ENCODE results near the gene PPP3CB. TPM values are rescaled to one million over a fixed set of nuclear protein-coding genes. Genes with fewer than 3 reads are reported as not detected.

PPP3CB gene
- total and polyA plus RNA-seq, 2 donors (not counting 3 experiments of a cell fraction or from before 2014, with no cell fraction given) = 13.5 to 30.4 TPM

- Histone ChIP-seq H3K4me1 (ENCODE audit: control insufficient read depth, extremely low read depth, insufficient read depth, low read length) (peaks cover 11% of the 10 kb centered on the region), H3K27me3 (ENCODE audit: control insufficient read depth in 2 of 2, insufficient read depth in 2 of 2, low read length in 2 of 2) (peaks cover 0 to 5% of the 10 kb centered on the region in 2 experiments), H3K36me3 (ENCODE audit: control insufficient read depth in 2 of 2, extremely low read depth in 1 of 2, insufficient read depth in 2 of 2, low read length in 2 of 2) (no peaks in the 10 kb centered on the region), H3K4me3 (replicated peaks in 1 of 3; ENCODE audit: insufficient read depth in 1 of 3, low read depth in 1 of 3, low read length in 3 of 3) (no peak overlapping the region), H3K79me2 (ENCODE audit: control insufficient read depth, insufficient read depth, low read length) (peaks cover 15% of the 10 kb centered on the region), H3K4me2 (ENCODE audit: insufficient read depth, low read length) (no peak overlapping the region), H2AFZ (ENCODE audit: low read depth, low read length) (no peak overlapping the region), H3K9me3 (replicated peaks; ENCODE audit: control insufficient read depth, insufficient read depth, low read length) (no peaks in the 10 kb centered on the region), H3K9ac (replicated peaks; ENCODE audit: extremely low read depth, insufficient read depth, low read length) (no peak overlapping the region), H3K9me1 (replicated peaks; ENCODE audit: control insufficient read depth, extremely low read depth, insufficient read depth, low read length) (no peaks in the 10 kb centered on the region), H3K27ac (ENCODE audit: insufficient read depth, low read depth, low read length) (no peak overlapping the region), H4K20me1 (replicated peaks; ENCODE audit: control insufficient read depth, extremely low read depth, insufficient read depth, low read length) (no peaks in the 10 kb centered on the region)
- TF ChIP-seq JUN (IDR thresholded peaks at IDR 0.05; ENCODE audit: borderline replicate concordance, insufficient read depth, insufficient read length, low read depth) (no peak), FOS (IDR thresholded peaks at IDR 0.05; ENCODE audit: borderline replicate concordance, insufficient read depth, low read length) (no peak), MAX (IDR thresholded peaks at IDR 0.05; ENCODE audit: insufficient read depth, insufficient read length) (no peak), POLR2AphosphoS5 (IDR thresholded peaks at IDR 0.05; ENCODE audit: insufficient read depth, low read depth, low read length) (no peak), GATA2 (IDR thresholded peaks at IDR 0.05; ENCODE audit: insufficient read depth, insufficient read length, low read depth, low read length) (no peak)
- no TSS peak for BruUV-seq (replicated peaks)
- CTCF ChIA-PET = no interaction called here
- intact Hi-C loops (cut with micrococcal nuclease) (no loop called here), dilution Hi-C loops (cut with MboI; ENCODE audit: extremely low pct_ligation_motif_present, low sequenced_read_pairs) (no loop called here)
- no peak for DNase-seq (ENCODE audit: low read depth, low spot score)
- POLR2A ChIA-PET = interaction anchor here (0.6 kb wide), 1 partner anchor 78 kb away, joined by 3 read pairs; no protein-coding TSS in a partner anchor
- no peak for FAIRE-seq
Observed at GRCh38 chr10:73416571-73416970, 79.3 kb downstream of the PPP3CB start.

GRCh38 chr10:73414230-73414945, 81.4 kb downstream of the PPP3CB start:
- peak overlapping the region; percentile 96 for H2AFZ ChIP-seq (ENCODE audit: low read depth, low read length)
- peaks cover 37% of the 10 kb centered on the region for H3K79me2 ChIP-seq (ENCODE audit: control insufficient read depth, insufficient read depth, low read length)
- H3K4me3 ChIP-seq (replicated peaks in 1 of 3; ENCODE audit: insufficient read depth in 1 of 3, low read depth in 1 of 3, low read length in 3 of 3) = peak overlapping the region; percentile 45 to 85 (median 66)
- no peaks in the 10 kb centered on the region for H3K36me3 ChIP-seq (ENCODE audit: control insufficient read depth in 2 of 2, extremely low read depth in 1 of 2, insufficient read depth in 2 of 2, low read length in 2 of 2)
- H3K27ac ChIP-seq (ENCODE audit: insufficient read depth, low read depth, low read length) = no peak overlapping the region
- H3K9me1 ChIP-seq (replicated peaks; ENCODE audit: control insufficient read depth, extremely low read depth, insufficient read depth, low read length) = no peaks in the 10 kb centered on the region
- intact Hi-C loops (cut with micrococcal nuclease) = no loop called here
- ChIA-PET POLR2A (no interaction called here), CTCF (no interaction called here)
- H4K20me1 ChIP-seq (replicated peaks; ENCODE audit: control insufficient read depth, extremely low read depth, insufficient read depth, low read length) = no peaks in the 10 kb centered on the region
- H3K9ac ChIP-seq (replicated peaks; ENCODE audit: extremely low read depth, insufficient read depth, low read length) = peak overlapping the region; percentile 90
- no peak for FAIRE-seq
- dilution Hi-C loops (cut with MboI; ENCODE audit: extremely low pct_ligation_motif_present, low sequenced_read_pairs) = no loop called here
- H3K4me2 ChIP-seq (ENCODE audit: insufficient read depth, low read length) = peak overlapping the region; percentile 99
- H3K27me3 ChIP-seq (ENCODE audit: control insufficient read depth in 2 of 2, insufficient read depth in 2 of 2, low read length in 2 of 2) = peaks cover 0 to 5% of the 10 kb centered on the region in 2 experiments
- H3K4me1 ChIP-seq (ENCODE audit: control insufficient read depth, extremely low read depth, insufficient read depth, low read length) = peaks cover 11% of the 10 kb centered on the region
- H3K9me3 ChIP-seq (replicated peaks; ENCODE audit: control insufficient read depth, insufficient read depth, low read length) = no peaks in the 10 kb centered on the region
- BruUV-seq (replicated peaks) = no TSS peak
- TF ChIP-seq POLR2AphosphoS5 (IDR thresholded peaks at IDR 0.05; ENCODE audit: insufficient read depth, low read depth, low read length) = no peak
- TF ChIP-seq MAX (IDR thresholded peaks at IDR 0.05; ENCODE audit: insufficient read depth, insufficient read length) = no peak
- no peak for TF ChIP-seq EZH2 (IDR thresholded peaks at IDR 0.05; ENCODE audit: borderline replicate concordance, low read depth, low read length, severe bottlenecking)
- no peak for TF ChIP-seq FOS (IDR thresholded peaks at IDR 0.05; ENCODE audit: borderline replicate concordance, insufficient read depth, low read length)
- no peak for TF ChIP-seq MYC (IDR thresholded peaks at IDR 0.05; ENCODE audit: low read depth, low read length)
- no peak for DNase-seq (ENCODE audit: low read depth, low spot score)

Measured in endothelial cell of umbilical vein (primary cell).